HG03097 (cell line): ENCODE data around the gene SORBS2.
"Not testable (repeated sequence)": the region's sequence is repeated elsewhere in the genome, so short reads cannot be mapped to it uniquely, and the experiment has no call there.

ENCODE experiments used
- ATAC-seq: cut with Tn5 transposase; IDR thresholded peaks from one replicate; pipeline ENCODE4 v1.9.1; 2021; ENCODE audit not compliant: unreplicated experiment, low FRiP score

The SORBS2 gene

DNA sequence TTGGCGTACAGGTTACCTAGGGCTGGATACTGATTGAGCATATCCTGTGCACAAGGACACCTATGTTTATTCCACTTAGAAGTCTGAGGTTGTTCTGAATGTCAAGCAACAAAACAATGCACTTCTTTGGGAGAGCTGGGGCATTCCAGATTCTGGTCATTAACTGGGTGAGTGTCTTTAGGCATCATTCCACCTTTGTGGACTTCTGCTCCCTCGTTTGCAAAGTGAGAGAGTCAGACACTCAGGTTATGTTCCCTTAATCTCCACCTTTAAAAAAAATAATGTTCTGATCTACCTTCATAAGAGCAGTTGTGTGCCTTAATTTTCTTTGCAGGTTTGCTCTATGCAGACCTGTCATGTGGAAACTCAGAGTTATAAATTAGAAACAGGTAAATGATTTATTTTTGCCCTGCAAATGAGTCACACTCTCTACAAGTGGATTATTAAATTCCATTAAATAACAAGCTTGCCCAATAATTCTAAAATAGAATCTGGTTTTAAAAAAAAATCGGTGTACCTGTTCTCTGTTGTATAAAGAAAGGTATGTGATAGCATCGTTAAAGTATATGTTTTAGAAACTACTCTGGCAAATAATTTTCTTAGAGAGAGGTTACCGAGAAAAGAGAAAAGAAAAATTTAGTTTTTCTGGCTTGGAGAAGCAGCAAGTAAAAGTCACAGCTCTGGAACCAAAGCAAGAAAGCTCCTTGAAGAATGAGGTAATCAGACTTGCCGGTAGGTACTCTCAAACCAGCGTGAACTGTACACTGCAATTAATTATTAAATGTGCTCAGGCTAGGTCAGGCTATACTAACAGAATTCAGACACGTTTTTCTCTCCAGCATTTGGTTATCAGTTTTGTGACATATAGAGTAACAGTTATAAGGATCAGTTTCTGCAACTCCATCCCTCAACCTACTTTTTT is 93.2 kb downstream of the SORBS2 start:
- ATAC-seq = no peak

DNA sequence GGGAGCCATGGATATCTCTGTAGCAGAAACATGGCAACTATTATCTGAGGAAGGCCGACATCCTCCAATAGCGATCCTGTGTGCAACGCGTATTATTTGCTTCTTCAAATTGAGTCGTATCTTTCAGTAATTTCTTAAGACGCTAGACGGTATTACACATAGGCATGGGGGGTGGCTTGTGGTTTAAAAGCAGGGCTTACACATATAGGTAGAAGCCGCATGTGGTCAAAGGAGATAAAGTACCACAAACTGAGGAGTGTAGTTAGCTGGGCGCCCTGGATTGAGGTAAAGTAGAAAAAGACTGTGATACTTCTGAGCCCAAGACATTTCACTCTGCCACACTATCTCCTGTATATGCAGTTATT is 94.6 kb downstream of the SORBS2 start:
- ATAC-seq = no peak

DNA sequence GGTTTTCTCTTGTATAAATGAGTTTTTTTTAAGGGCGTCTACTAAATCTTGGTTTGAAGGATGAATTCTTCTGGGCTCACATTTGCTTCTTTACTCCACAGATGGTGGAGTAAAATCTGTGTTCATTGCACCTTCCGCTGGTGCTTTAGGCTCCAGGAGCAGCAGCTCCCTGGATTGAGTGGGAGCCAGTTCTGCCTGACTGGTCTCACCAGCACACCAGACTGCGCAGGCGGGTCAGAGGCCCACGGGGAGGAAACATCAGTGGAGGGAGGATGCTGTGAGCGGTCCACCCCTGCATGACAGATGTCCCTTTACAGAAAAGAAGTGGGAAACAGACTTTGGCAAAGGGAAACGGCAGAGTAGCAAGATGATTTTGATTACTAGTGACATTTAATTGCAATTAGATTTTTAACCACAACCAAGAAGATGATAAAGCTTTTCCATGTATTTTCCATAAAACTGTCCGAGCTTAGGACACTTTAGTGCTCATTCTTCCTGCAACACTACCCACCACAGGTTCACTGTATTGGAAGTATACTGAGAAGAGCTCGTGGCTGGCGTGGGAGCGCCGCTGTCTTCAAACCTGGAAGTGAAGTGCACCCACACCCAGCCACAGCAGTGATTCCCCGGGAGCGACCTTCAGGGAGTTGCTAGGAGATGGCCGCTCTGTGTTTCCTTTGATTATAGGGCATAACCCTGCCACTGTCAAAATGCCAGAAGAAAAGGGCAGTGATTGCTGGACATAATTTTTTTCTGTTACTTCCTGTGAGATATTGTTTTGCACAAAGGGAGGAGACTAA is 95.2 kb downstream of the SORBS2 start:
- no peak for ATAC-seq

DNA sequence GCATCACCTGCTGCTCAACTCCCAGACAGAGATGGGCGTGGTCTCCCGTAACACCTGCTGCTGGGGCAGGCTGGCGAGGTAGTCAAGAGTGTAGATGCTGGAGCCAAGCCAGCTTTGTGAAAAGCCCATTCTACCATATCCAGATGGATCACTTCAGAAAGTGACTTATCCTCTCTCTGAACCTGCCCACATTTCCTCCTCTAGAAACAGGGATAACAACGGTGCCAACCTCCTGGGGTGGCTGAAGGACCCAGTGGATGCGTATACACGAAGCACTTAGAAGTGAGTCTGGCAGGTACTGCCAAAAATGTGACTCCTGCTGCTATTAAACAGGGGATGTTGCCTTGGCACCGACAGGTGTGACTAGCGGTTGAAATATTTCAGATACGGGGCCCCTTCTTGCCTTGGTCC is 95.8 kb downstream of the SORBS2 start:
- no peak for ATAC-seq

DNA sequence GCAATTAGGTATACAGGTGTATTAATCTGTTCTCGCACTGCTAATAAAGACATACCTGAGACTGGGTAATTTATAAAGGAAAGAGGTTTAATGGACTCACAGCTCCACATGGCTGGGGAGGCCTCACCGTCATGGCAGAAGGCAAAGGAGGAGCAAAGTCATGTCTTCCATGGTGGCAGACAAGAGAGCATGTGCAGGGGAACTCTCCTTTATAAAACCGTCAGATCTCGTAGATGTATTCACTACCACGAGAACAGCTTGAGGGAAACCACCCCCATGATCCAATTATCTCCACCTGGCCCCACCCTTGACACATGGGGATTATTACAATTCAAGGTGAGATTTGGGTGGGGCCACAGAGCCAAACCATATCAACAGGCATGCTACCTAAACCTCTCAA is 97.5 kb downstream of the SORBS2 start:
- ATAC-seq = not testable (repeated sequence)

DNA sequence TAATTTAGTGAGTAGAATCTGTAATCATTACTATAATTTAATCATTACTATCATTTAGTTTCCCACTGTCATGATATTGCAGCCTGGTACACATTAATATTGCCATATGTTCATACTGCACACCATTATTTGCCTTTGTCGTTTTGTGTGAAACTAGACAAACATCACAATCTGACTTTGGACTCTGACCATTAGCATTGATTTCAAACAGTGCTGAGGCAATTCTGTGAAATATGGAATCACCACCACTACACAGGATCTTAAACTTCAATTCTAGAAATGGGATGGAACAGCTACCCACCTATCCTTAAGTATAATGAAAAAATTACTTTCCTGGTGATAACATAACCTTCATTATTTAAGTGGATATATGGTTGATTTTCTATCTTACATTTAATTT is 98.3 kb downstream of the SORBS2 start:
- ATAC-seq = no peak

DNA sequence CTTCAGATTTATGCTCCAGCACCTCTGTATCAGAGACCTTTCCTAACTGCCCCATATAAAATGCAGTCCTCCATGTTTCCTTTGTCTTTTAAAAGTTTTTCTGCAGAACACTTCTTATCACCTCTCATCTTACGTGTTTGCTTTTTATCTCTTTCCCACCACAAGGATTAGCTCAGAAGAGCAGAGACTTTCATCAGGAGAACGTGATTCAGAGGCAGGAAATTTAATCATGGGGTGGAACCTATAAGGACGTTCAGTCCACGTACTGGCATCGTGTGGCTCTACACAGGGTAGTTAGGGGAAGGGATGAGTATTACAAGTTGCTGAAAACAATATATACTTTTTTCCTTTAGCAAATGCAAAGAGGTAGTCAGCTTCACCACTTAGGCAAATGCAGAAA is 98.7 kb downstream of the SORBS2 start:
- ATAC-seq = no peak

DNA sequence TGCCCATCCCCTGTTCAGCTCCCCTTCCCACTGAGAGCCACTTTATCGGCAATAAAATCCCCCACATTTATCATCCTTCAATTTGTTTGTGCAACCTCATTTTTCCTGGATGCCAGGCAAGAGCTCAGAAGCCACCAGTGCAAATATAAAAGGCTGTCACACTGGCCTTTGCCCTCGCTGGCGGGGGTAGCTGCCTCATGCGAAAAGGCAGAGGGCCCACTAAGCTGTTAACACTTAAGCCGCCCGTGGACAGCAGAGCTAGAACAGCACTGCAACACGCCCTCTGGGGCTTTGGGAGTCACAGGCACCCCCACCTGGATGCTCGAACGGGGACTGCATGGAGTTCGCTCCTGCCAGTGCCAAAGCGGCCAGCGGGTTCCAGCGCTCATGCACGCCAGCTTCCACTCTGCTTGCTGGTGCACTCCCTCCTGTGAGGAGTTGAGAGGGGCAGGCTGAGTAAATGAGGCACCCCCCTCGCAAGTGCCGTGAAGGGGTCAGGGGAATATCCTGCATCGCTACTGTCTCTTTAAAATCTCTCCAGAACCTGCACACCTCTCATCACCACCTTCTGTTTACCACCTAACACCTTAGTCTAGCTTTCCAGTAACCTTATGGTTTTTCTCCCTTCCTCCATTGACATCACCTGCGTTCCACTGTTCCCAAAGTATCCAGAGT is 99.5 kb downstream of the SORBS2 start:
- no peak for ATAC-seq

DNA sequence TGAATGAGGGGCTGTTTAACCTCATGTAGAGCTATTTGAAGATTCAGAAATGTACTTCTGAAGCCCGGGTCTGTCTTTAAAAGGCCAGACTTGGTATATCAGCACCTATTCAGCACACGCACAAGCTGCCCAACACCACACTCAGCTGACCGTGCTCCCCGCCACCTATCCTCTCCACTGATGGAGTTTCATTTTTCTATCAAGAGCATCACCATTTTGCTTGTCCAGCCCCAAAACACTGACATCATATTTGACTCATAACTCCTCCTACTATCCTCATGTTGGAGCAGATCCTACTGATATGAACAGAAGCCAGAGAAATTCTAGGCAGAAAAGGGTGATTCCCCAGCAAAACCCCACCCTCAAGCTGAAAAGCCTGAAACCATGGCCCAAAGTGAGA is 100.3 kb downstream of the SORBS2 start:
- ATAC-seq = no peak

DNA sequence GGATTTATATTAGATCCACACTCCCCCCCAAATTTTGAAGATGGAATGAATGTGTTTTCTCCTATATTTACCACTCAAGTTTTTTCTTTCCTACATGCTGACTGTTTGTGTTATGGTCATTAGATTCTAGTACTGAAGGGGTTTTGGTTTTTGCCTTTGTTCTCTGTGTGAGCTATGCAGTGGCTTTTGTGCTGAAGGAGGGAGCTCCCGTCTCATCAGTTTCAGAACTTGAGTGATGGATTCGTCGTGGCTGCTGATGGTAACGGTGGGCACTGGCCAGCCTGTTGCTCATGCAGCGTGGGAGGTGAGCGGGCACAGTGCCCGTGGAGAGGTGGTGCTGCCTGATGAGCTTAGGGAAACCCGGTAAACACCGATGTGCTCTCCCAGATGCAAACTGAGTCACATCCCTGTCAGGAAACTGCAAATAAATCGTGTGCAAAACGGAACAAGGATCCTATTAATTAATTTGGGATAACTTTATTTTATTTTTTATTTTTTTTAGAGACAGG is 101.5 kb downstream of the SORBS2 start:
- no peak for ATAC-seq

DNA sequence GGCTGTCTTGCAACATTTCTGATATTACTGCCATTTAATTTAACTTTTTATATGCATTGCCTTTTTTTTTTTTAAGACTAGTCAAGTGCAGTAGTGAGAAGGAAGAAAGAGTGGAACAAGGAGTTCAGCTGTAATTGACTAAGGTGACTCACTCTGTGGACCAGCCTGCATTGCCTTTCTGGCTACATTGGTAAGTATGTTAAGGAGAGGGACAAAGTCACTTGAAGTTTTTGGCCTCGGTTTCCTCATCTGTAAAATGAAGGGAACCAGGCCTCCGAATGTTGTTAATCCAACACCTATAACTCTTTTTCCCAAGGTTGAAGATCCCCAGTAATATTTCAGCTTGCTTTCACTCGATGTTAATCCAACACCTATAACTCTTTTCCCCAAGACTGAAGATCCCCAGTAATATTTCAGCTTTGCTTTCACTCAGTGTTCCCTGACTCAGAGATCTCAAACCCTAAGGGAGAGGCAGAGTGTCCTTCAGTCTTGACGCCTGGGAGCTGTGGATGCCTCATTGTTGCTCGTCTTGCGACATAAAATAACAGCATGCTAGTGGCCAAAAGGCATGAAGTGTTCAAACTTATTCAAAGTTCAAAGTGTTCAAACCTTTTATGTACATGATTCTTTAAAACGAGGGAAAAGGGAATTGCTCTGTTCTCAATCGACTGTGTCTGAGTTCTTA is 102.0 kb downstream of the SORBS2 start:
- no peak for ATAC-seq

DNA sequence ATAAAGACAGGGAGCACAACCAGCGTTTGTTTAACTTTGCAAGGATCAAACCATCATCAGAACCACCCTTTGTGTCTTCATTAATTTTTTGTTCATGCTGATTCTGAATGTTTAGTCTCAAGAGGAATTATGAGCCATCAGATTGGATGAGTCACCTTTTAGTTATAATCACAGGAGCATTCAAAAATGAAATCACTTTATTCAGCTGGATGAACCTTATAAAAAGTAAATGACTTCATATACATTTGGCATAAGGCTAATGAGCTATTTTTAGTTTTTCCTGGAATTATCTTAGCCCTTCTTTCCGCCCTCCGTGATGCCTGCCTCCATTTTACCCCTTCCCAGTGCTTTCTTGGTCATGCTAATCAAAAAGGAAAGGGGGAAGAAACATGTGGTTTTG is 103.6 kb downstream of the SORBS2 start:
- ATAC-seq = no peak

DNA sequence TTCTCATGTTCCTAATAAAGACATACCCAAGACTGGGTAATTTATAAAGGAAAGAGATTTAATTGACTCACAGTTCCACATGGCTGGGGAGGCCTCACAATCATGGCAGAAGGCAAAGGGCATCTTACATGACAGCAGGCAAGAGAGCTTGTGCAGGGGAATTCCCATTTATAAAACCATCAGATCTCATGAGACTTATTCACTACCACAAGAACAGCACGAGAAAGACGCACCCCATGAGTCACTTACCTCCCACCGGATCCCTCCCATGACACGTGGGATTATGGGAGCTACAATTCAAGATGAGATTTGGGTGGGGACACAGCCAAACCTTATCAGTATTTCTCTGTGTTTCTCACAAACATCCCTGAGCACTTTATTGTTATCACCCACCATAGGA is 104.4 kb downstream of the SORBS2 start:
- not testable (repeated sequence) for ATAC-seq

DNA sequence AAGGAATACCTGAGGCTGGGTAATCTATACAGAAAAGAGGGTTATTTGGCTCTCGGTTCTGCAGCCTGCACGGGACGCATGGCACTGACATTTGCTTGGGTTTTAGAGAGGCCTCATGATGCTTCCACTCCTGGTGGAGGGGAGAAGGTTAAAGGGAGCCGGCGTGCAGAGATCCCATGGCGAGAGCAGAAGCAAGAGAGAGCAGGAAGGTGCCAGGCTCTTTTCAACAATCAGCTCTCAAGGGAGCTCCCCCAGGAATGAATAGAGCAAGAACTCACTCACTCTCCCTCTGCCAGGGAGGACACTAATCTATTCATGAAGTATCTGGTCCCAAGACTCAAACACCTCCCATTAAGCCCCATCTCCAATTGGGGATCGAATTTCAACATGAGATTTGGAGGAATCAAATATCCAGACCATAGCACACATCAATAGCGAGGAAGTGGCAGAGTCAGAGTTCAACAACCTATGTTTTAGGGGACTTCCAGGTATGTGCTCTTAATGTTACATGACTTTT is 109.8 kb downstream of the SORBS2 start:
- ATAC-seq = no peak

DNA sequence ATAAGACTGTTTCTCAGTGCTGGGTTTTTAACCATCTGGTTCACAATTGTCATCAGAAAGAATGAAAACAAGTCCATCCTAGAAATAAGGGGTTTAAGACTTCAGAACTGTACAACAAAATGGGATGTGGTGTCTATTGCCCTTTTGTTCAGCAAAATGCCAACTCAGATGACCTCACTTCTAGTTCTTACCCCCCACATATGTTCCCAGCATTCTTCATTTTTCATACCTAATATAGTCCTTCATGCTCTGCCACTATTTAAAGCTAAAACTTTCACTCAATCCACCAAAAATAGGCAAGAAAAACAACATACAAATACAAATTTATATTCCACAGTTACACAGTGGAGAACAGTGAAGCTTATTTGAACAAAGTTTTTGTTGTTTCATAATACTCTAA is 111.4 kb downstream of the SORBS2 start:
- no peak for ATAC-seq

DNA sequence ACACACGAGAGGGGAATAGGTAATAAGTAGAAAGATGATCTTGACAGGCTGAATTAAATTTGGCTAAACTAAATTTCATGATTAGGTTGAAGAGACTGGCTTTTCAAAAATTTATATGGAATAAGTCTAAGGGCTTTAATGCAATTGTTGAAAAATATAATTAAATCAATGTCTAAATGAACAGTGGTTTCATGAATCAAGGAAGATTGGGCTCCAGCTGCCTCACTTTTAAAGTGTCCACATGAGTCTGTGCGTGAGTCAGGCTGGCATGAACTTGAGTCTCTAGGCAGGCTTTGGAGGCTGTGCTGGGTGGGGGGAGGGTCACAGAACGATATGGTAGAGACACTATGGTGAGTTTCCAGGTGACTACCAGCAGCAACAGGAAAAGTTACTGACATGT is 111.9 kb downstream of the SORBS2 start:
- ATAC-seq = no peak

DNA sequence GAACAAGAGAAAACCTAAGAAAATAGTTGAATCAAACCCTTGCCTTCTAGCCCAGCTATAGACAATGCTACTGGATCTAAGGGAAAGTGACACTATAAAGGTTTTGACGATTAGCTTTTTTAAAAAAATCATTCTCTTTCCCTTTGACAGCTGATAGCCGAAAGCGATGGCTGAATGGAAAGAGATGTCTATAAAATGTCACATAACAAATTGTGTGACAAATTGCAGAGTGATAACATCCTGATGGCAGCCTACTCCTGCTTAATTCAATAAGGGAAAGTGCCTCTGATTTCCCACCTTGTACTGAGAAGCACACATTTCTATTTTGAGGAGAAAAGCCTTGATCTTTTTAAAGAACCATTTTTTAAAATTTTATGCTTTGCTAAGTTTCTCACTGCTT is 114.5 kb downstream of the SORBS2 start:
- no peak for ATAC-seq

DNA sequence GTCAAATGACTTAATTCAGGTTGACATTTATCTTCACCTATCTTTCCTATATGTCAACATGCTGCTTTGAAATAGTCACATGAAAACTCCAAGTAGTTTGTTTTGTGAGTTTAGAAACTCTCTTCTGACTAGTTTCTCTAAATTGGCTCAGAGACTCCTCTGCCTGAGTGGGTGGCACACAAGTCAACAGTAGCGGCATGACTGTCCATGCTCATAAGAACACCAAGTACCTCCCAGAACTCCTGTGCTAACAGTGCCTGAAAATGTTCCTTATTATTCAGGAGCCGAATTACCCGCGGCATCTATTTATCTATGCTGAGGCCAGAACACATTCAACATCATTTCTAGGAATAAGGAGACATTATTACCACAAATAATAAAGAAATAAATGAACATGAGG is 116.3 kb downstream of the SORBS2 start:
- no peak for ATAC-seq

DNA sequence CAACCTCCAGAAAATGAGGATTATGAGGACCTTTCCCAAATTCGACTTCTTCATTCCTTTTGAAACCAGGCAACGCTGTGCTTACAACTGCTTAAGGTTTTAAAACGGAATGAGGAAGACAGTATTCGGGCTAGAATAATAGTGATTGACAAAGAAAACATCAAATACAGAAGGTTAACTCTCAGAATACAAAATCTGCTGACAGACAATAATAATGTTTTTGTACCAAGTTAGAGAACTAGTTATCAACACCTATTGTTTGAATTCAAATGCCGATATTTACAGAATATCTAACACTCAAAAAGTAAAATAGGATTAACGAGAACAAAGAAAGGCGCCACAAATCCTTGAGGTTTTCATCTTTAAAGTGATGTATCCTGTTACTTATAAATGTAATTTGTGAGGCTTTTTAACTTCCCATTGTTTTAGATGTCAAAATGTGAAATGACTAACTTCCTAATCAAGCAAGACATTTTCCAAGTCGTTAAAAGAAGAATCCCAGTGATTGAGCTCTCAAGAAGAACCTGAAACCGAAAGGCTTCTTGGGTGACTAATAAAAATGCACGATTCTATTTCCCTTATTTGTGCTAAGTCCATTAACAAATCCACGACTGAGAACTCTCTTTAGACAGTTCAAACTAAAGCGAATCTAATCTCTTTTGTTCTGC is 118.3 kb downstream of the SORBS2 start:
- no peak for ATAC-seq

DNA sequence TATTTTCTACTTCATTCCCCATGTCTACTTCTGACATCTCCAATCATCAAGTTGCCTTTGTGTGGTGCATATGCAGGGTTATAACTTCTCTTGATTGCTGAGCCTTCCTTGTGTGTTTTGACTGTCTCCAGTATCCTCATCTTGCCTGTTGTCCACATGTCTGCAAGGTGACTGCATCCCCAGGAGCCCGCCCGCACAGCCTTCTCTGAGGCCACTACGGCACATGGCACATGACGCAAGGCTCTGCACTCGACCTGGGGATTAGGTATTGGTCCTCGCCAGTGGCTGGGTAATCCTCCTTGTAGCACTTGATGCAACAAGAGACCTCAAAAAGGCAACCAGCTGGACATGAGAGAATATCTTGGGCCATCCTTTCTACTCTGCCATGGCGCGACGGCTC is 122.6 kb downstream of the SORBS2 start:
- ATAC-seq = no peak
